Activated CD4-positive, alpha-beta T cell treated with anti-CD3 and anti-CD28 coated beads, Interleukin-2, amount 10 ng/mL, durations not matched to agents 7 days and 5 days (primary cell): ENCODE measurements around the gene ATG16L1. TPM values are rescaled to one million over a fixed set of nuclear protein-coding genes. Genes with fewer than 3 reads are reported as not detected.

ENCODE experiments used
- CTCF ChIA-PET: fragments of 350-600 bp; sonication (Branson Sonifier 250); formaldehyde crosslinking; loops from one replicate; lab custom pipeline; 2021; ENCODE audit warnings: antibody characterized with exemption; lab: Charles Lee
- POLR2A ChIA-PET: fragments of 350-600 bp; sonication (Branson Sonifier 250); formaldehyde crosslinking; loops from one replicate; lab custom pipeline; 2021; ENCODE audit warnings: antibody characterized with exemption; lab: Charles Lee
- DNase-seq: peaks from one replicate; pipeline ENCODE4 v3.0.0-alpha.2; 2020
- H3K27ac Mint-ChIP-seq: one replicate; pipeline ENCODE4 v1.8.0; 2021; ENCODE audit warnings: mild to moderate bottlenecking, moderate library complexity, mixed read lengths
- H3K27me3 Mint-ChIP-seq: one replicate; pipeline ENCODE4 v1.8.0; 2021; ENCODE audit warnings: mixed read lengths
- H3K36me3 Mint-ChIP-seq: one replicate; pipeline ENCODE4 v1.8.0; 2021; ENCODE audit warnings: low read depth, mixed read lengths
- H3K4me1 Mint-ChIP-seq: one replicate; pipeline ENCODE4 v1.8.0; 2021; ENCODE audit warnings: mixed read lengths
- H3K4me3 Mint-ChIP-seq: one replicate; pipeline ENCODE4 v1.8.0; 2021; ENCODE audit warnings: mild to moderate bottlenecking, moderate library complexity, mixed read lengths
- H3K9me3 Mint-ChIP-seq: one replicate; pipeline ENCODE4 v1.8.0; 2021; ENCODE audit warnings: mixed read lengths
- total RNA-seq, 2 experiments: library from RNA; stranded (reverse); gene quantifications; one replicate each; pipeline ENCODE4 v1.2.3, GENCODE V29; 2021

Gene ATG16L1
- total RNA-seq, 2 experiments from 2014 or later, result 52.6 to 55.4 TPM

DNA sequence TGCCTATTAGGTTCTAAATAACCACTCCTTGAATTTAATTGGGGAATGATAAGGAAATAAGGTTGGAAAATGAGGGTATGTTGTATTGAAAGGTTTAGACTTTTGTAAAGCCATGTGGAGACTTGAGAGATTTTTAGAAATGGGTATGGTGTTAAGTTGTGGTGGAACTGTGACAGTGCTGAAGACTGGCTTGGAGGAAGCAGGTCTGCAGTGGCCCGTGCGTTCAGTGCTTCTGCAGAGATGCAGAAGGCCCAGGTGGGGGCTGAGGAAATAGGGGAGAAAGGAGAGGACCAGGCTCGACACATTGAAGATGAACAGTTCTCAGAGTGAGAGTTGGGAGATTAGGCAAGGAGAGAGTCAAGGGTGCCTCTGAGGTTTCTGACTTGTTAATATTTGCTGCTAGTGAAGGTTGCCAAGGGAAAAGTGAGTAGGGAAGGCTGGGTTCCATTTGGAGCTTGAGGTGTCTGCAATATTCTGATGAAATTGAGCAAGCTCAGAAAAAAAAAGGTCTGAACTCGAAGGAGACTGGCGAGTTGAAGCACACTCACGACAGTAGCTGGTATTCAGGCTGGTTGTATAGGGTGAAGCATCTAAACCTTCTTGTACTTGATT is 30.6 kb downstream of the ATG16L1 start:
- Mint-ChIP-seq H3K27ac (peak overlapping the region; percentile 42), H3K9me3 (no peaks in the 10 kb centered on the region), H3K4me1 (peaks cover 9% of the 10 kb centered on the region), H3K4me3 (no peak overlapping the region), H3K27me3 (no peaks in the 10 kb centered on the region), H3K36me3 (peaks cover 77% of the 10 kb centered on the region)
- DNase-seq, result no peak
- ChIA-PET CTCF (interaction anchor here (0.5 to 1.2 kb wide), 3 partner anchors 14 to 61 kb away, joined by 3 read pairs; no protein-coding TSS in a partner anchor), POLR2A (interaction anchor here (0.5 kb wide), 1 partner anchor 110 kb away, joined by 3 read pairs; no protein-coding TSS in a partner anchor)

DNA sequence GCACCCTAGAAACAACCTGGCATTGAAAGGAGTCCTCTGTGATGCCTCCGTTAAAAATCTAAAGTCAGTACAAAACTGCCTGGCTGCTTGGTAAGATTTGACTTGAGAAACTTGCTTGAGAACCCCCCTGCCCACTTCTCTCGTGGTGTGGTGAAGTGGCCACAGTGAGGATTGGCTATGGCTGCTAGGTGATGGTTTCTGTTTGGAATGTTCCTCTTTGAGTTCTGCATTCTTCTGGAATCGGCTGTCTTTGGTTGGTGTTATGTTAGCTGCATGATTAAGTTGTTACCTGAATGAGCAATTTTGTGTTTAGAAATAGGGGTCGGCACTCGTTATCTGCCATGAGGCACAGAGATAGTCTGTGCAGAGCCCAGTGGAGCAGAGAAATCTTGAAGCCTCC is 34.4 kb downstream of the ATG16L1 start:
- H3K27ac Mint-ChIP-seq, result no peak overlapping the region
- H3K36me3 Mint-ChIP-seq, result peaks cover 73% of the 10 kb centered on the region
- H3K27me3 Mint-ChIP-seq, result no peaks in the 10 kb centered on the region
- ChIA-PET POLR2A (no interaction called here), CTCF (no interaction called here)
- H3K4me1 Mint-ChIP-seq, result peaks cover 11% of the 10 kb centered on the region
- no peaks in the 10 kb centered on the region for H3K9me3 Mint-ChIP-seq
- no peak for DNase-seq
- no peak overlapping the region for H3K4me3 Mint-ChIP-seq

DNA sequence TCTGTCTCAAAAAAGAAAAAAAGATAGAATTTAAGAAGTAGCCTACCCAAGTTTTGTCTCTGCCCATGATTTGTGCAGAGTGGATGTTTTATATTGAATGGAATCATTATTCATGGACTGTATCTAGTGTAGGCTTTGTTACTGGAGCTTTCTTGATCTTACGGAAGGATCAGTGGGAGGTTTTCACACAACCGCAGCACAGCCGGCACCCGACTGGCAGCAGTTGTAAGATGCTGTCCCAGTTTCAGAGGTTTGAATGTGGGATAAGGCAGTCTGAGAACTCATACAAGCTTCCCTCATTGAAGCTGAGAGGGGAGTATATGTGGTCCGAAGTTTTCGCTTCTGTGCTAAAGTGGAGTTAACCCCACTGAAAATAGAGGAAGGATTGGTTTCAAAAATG is 36.4 kb downstream of the ATG16L1 start:
- Mint-ChIP-seq H3K4me1 (peaks cover 7% of the 10 kb centered on the region), H3K27ac (peak overlapping the region; percentile 72), H3K36me3 (peaks cover 71% of the 10 kb centered on the region), H3K4me3 (no peak overlapping the region), H3K9me3 (no peaks in the 10 kb centered on the region), H3K27me3 (no peaks in the 10 kb centered on the region)
- DNase-seq, result no peak
- POLR2A ChIA-PET, result no interaction called here
- CTCF ChIA-PET, result interaction anchor here (0.6 to 1.7 kb wide), 2 partner anchors 15 to 120 kb away, joined by 3 to 5 read pairs; no protein-coding TSS in a partner anchor

DNA sequence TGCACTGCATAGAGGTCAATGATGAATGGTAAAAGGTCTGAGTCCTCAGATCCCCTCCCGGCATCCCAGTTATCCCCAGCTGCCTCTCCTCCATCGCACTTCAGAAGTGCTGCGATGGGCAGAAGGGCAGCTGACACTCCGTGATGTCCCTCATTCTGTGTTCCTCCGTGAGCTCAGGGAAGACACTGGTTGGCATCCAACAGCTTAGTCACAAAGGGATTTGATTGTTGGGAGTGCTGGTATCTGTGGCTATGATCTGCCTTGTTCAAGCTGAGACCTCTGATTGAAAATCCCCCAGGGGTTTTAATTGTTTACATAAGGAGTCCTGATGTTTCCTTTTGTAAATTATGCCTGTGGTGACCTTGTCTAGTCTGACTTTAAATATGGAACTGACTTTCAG is 37.2 kb downstream of the ATG16L1 start:
- ChIA-PET CTCF (interaction anchor here (1.5 to 1.7 kb wide), 2 partner anchors 12 to 16 kb away, joined by 3 to 5 read pairs; no protein-coding TSS in a partner anchor), POLR2A (no interaction called here)
- DNase-seq, result no peak

DNA sequence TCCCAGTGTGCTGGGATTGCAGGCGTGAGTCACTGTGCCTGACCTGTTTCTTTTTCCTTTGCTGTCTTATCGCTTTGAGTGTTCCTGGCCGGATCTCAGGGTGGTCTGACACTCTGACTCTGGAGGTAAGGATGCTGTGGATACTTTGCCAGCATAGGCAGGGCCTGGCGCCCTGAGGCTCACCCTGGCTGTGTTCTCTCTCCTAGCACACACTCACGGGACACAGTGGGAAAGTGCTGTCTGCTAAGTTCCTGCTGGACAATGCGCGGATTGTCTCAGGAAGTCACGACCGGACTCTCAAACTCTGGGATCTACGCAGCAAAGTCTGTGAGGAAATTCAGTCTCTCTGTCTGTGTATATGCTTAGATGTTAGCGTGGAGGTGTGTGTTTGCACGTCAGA is 38.2 kb downstream of the ATG16L1 start:
- Mint-ChIP-seq H3K27ac (peak overlapping the region; percentile 42), H3K36me3 (peaks cover 76% of the 10 kb centered on the region)
- POLR2A ChIA-PET, result no interaction called here

More for the DNA sequence above, 37.2 kb downstream of the ATG16L1 start:
- Mint-ChIP-seq H3K9me3 (no peaks in the 10 kb centered on the region), H3K4me1 (peaks cover 4% of the 10 kb centered on the region), H3K36me3 (peaks cover 73% of the 10 kb centered on the region), H3K27ac (peak overlapping the region; percentile 72), H3K4me3 (no peak overlapping the region), H3K27me3 (no peaks in the 10 kb centered on the region)

DNA sequence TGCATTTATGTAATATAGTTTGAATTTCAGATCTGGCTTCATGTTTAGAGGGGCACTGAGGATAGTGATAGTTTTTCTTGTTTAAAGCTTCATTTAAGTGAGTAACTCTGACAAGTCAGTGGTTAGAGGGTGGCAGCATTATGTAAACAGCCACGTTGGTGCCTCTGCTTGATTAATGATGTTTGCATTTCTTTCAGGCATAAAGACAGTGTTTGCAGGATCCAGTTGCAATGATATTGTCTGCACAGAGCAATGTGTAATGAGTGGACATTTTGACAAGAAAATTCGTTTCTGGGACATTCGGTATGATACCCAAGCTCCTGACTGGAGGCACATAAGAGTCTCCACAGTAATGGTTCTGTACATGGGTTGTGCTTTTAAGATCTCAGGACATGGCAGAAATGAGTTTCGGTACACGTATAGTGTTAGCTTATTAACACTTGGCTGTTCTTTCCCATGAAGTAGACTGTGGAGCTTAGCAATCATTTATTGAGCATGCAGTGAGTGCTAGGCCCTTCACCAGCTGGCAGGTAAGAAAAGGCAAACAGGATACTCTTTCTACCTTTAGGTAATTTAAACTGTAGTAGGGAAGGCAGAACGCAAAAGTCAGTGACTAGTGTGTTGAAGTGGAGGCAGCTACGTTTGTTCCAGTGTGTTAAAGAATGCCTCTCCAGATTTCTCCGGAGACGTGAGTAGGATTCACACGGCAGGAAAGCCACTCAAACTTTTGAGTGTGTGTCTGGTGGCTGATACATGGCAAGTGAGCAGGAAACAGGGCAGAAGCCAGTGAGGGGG is 38.8 kb downstream of the ATG16L1 start:
- no peaks in the 10 kb centered on the region for H3K9me3 Mint-ChIP-seq
- DNase-seq, result no peak
- H3K27ac Mint-ChIP-seq, result no peak overlapping the region
- H3K4me3 Mint-ChIP-seq, result no peak overlapping the region
- peaks cover 1% of the 10 kb centered on the region for H3K4me1 Mint-ChIP-seq
- no peaks in the 10 kb centered on the region for H3K27me3 Mint-ChIP-seq
- peaks cover 76% of the 10 kb centered on the region for H3K36me3 Mint-ChIP-seq
- ChIA-PET CTCF (interaction anchor here (1.5 kb wide), 1 partner anchor 14 kb away, joined by 3 read pairs; no protein-coding TSS in a partner anchor), POLR2A (no interaction called here)

More for the DNA sequence above, 38.2 kb downstream of the ATG16L1 start:
- peaks cover 4% of the 10 kb centered on the region for H3K4me1 Mint-ChIP-seq
- H3K9me3 Mint-ChIP-seq, result no peaks in the 10 kb centered on the region
- H3K4me3 Mint-ChIP-seq, result no peak overlapping the region
- DNase-seq, result no peak
- H3K27me3 Mint-ChIP-seq, result no peaks in the 10 kb centered on the region
- CTCF ChIA-PET, result interaction anchor here (1.5 to 1.7 kb wide), 2 partner anchors 13 to 17 kb away, joined by 3 to 5 read pairs; no protein-coding TSS in a partner anchor

DNA sequence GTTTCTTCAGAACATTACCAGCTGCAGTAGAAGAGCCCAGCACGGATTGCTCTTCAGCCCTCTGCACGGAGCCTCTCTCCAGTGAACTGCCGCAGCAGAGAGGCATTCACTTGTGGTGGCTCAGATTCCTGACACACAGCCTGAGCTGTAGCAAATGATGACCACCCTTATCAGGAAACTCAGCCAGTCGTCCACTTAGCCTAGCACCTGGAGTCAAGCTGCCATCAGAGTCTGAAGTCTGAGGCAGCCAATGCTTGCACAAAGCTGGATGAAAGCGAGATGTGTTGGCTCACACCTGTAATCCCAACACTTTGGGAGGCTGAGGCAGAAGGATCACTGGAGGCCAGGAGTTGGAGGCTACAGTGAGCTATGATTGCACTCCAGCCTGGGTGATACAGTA is 44.4 kb downstream of the ATG16L1 start:
- no peak for DNase-seq
- CTCF ChIA-PET, result interaction anchor here (0.8 to 1.2 kb wide), 4 partner anchors 13 to 36 kb away, joined by 3 to 4 read pairs (median 3); no protein-coding TSS in a partner anchor
- Mint-ChIP-seq H3K4me1 (no peaks in the 10 kb centered on the region), H3K27ac (no peak overlapping the region), H3K27me3 (no peaks in the 10 kb centered on the region), H3K36me3 (peaks cover 47% of the 10 kb centered on the region), H3K4me3 (no peak overlapping the region), H3K9me3 (no peaks in the 10 kb centered on the region)
- POLR2A ChIA-PET, result no interaction called here

DNA sequence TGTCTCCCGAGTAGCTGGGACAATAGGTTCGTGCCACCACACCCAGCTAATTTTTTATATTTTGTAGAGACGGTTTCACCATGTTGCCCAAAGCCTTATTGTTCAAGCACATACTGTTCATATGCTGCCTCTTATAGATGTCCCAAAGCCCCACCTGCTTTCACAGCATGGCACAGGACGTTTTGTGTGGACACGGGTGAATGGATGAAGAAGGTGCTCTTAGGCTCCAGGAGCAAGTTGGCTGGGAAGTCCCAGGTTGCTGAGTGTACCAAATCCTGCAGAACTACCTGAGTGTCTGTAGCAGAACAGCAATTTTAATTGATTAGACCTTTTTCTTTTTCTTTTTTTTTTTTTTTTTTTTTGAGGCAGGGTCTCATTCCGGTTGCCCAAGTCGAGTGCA is 45.6 kb downstream of the ATG16L1 start:
- H3K27ac Mint-ChIP-seq, result no peak overlapping the region
- ChIA-PET CTCF (interaction anchor here (1.2 kb wide), 1 partner anchor 35 kb away, joined by 4 read pairs; no protein-coding TSS in a partner anchor), POLR2A (no interaction called here)
- H3K27me3 Mint-ChIP-seq, result no peaks in the 10 kb centered on the region
- H3K36me3 Mint-ChIP-seq, result peaks cover 36% of the 10 kb centered on the region
- H3K4me3 Mint-ChIP-seq, result no peak overlapping the region
- no peak for DNase-seq
- no peaks in the 10 kb centered on the region for H3K4me1 Mint-ChIP-seq
- H3K9me3 Mint-ChIP-seq, result no peaks in the 10 kb centered on the region

DNA sequence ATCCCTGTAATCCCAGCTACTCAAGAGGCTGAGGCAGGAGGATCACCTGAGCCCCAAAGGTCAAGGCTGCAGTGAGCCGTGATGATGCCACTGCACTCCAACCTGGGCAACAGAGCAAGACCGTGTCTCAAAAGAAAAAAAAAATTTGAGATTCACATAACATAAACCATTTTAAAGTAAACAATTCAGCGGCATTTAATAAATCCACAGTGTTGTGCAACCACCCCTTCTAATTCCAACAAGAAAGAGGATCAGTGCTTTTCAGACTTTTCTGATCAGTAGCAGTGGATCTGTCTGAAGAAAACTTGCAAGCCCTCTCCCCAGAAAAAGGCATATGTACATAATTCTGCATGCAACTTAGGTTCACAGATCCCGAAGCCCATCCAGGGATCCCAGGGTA is 48.9 kb downstream of the ATG16L1 start:
- H3K4me1 Mint-ChIP-seq, result no peaks in the 10 kb centered on the region

DNA sequence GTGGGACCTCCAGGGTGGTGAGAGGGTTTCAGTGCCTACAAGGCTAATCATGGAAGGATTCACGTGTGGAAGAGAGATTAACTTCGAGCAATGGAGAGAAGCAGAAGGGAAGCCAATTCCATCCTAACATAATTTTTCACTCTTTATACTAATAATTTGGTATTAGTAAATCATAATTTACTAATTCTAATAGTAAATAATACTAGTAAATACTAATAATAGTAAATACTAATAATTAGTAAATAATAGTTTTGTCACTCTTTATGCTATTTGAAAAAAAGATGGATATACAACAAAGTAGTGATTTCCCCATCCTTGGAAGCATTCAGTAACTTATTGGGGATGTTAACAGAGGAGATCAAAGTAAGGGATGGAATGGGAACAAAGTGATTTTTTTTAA is 49.8 kb downstream of the ATG16L1 start:
- DNase-seq, result no peak
- Mint-ChIP-seq H3K27me3 (no peaks in the 10 kb centered on the region), H3K4me1 (no peaks in the 10 kb centered on the region), H3K9me3 (no peaks in the 10 kb centered on the region), H3K36me3 (peaks cover 4% of the 10 kb centered on the region), H3K4me3 (no peak overlapping the region), H3K27ac (no peak overlapping the region)
- POLR2A ChIA-PET, result no interaction called here
- CTCF ChIA-PET, result no interaction called here

More for the DNA sequence above, 48.9 kb downstream of the ATG16L1 start:
- Mint-ChIP-seq H3K27ac (no peak overlapping the region), H3K36me3 (peaks cover 10% of the 10 kb centered on the region), H3K9me3 (no peaks in the 10 kb centered on the region), H3K27me3 (no peaks in the 10 kb centered on the region), H3K4me3 (no peak overlapping the region)
- POLR2A ChIA-PET, result no interaction called here
- DNase-seq, result no peak
- CTCF ChIA-PET, result no interaction called here

DNA sequence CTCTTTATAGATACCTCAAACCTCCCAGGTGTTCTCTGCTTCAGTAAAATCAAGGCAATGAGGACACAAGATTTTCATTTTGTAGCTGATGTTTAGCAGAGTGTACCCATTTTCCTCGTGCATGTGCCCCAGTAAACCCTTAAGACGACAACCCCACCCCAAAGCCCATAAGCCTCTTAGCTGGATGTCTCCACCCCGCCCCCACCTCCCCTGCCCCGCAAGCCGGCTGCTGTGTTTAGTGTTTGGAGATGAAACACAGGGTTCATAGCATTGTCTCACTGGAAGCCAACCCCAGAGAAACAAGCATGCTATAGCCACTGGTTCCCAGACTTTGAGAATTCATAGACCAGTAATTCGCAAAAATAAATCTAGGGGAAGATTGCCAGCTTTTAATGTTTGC is 50.3 kb downstream of the ATG16L1 start:
- no peak overlapping the region for H3K4me3 Mint-ChIP-seq
- DNase-seq, result no peak
- no peaks in the 10 kb centered on the region for H3K9me3 Mint-ChIP-seq
- ChIA-PET CTCF (no interaction called here), POLR2A (no interaction called here)
- H3K4me1 Mint-ChIP-seq, result no peaks in the 10 kb centered on the region
- H3K27me3 Mint-ChIP-seq, result no peaks in the 10 kb centered on the region
- peaks cover 3% of the 10 kb centered on the region for H3K36me3 Mint-ChIP-seq
- H3K27ac Mint-ChIP-seq, result no peak overlapping the region

DNA sequence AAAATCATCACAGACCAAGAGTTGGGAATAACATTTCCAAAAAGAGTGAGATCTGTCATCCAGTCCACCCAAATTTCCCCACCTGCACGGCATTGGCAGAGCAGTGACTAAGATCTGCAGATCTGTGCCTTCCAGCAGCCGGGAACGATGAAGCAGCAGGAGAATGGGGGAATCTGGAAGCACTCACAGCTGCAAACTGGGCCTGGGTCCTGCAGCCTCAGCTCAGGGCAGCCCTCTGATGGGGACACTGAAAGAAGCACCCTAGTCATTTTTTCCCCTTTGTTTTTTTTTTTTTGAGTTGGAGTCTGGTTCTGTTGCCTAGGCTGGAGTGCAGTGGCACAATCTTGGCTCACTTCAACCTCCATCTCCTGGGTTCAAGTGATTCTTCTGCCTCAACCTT is 51.8 kb downstream of the ATG16L1 start:
- no peak for DNase-seq
- peaks cover 3% of the 10 kb centered on the region for H3K36me3 Mint-ChIP-seq
- ChIA-PET CTCF (interaction anchor here (0.6 to 0.7 kb wide), 4 partner anchors 124 to 765 kb away, joined by 3 to 4 read pairs (median 4); no protein-coding TSS in a partner anchor), POLR2A (no interaction called here)
- H3K4me3 Mint-ChIP-seq, result no peak overlapping the region
- H3K27me3 Mint-ChIP-seq, result no peaks in the 10 kb centered on the region
- H3K27ac Mint-ChIP-seq, result no peak overlapping the region
- H3K4me1 Mint-ChIP-seq, result no peaks in the 10 kb centered on the region
- no peaks in the 10 kb centered on the region for H3K9me3 Mint-ChIP-seq

DNA sequence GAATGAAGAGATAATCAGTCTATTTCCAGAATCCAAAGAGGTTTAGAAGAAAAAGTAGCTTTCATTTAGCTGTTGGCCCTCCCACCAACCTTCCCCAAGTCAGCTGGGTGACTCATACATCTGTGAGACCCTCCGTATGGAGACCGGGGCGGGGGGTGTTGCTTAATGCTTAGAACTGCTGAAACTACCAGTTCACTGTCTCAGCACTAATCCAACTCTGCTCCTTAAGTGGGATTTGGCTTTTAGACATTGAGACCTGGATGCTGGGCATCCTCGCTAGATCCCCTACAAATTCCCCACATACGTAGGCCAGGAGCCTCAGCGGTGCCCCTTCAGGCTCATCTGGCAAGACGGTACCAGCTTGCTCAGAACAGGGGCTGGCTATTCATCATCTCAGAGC is 56.1 kb downstream of the ATG16L1 start, which contains the start of gene SAG:
Gene SAG (plus strand): TSS at position 252 of the 400 bp plus-strand sequence. CDS start 1,374 bp downstream, outside the sequence.
- no peaks in the 10 kb centered on the region for H3K9me3 Mint-ChIP-seq
- H3K36me3 Mint-ChIP-seq, result no peaks in the 10 kb centered on the region
- DNase-seq, result no peak
- ChIA-PET POLR2A (no interaction called here), CTCF (interaction anchor here (1.2 kb wide), 1 partner anchor 13 kb away, joined by 4 read pairs; no protein-coding TSS in a partner anchor)
- H3K4me1 Mint-ChIP-seq, result peaks cover 2% of the 10 kb centered on the region
- H3K27me3 Mint-ChIP-seq, result peaks cover 3% of the 10 kb centered on the region
- no peak within 1 kb of the TSS for H3K4me3 Mint-ChIP-seq
- H3K27ac Mint-ChIP-seq, result peak within 1 kb of the TSS; percentile 39
